GM19463 (cell line): ENCODE data around the gene ADK.

ENCODE experiments used
- ATAC-seq: cut with Tn5 transposase; IDR thresholded peaks from one replicate; pipeline ENCODE4 v1.9.1; 2021; ENCODE audit warnings: mild to moderate bottlenecking, moderate library complexity; ENCODE audit not compliant: unreplicated experiment

The ADK gene

DNA sequence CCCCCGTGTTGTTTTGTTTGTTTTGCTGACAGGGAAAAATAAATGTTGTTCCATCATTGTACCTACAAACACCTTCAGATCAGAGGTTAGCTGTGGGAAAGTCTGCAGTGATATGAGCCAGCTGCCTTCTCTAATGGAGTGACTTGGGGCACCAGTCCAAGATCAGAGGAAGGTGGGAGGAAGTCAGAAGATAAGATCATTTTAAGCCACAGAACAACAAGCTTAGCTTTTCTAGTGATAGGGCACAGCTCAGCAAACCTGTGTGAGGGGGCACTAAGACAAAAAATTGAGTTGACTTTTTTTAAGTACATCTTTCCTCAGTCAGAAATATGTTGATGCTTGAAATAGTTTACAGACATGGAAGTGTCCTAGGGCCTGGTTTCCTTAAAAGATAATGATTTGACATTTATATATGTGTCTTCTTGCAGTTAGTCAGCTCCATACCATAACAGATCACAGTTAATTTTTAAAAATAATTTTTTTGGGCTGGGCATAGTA is 435.1 kb downstream of the ADK start:
- peak; percentile 17 for ATAC-seq

DNA sequence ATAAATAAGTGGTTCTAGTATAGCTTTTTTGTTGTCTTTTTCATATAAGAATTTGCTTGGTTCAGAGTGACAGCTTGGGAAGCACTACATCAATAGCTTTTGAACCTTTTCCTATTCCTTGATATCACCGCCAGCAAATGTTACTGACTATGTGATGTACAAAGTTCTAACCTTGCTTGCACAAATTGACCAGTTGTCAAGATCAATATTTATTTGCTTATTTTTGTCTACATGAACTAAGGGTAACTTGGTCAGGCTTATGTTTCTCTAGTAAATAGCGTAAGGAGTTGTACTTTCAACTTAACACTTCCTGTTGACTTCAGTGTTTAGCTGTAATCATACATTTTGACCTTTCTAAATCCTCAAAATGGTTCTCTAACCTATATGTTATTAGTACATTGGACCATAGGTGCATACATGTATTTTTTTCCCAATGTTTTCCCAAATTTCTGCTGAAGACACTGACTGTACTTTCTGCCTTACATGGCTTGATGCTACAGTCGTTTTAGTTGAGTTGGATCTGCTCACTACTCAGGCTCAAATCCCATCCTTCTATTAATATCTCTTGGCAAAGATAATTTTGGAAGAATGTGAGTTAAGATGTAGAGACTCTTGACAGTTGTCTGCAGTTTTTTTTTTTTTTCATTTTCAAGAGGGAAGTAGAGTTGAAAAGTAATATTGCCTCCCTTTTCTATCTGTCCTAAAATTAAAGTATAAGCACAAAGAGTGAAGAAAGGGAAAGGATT is 436.3 kb downstream of the ADK start:
- no peak for ATAC-seq

DNA sequence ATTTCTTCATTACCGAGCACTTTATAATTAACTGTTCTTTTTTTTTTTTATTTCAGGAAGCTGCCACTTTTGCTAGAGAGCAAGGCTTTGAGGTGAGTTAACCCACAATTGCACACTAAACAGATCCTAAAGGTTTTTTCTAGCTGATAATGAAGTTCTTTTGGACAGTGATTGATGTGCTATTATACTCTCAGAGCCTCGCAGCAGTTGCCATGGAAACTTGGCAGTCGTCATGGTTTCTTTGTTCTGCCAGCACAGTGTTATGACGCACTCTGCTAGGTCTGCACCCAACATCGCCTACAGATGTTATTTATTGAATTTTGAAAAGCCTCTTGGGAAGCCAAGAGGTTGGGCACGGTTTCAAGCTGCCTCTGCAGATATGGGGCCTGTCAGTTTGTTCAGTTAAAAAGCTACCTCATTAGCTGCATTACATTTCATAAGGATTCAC is 438.2 kb downstream of the ADK start:
- peak; percentile 31 for ATAC-seq

DNA sequence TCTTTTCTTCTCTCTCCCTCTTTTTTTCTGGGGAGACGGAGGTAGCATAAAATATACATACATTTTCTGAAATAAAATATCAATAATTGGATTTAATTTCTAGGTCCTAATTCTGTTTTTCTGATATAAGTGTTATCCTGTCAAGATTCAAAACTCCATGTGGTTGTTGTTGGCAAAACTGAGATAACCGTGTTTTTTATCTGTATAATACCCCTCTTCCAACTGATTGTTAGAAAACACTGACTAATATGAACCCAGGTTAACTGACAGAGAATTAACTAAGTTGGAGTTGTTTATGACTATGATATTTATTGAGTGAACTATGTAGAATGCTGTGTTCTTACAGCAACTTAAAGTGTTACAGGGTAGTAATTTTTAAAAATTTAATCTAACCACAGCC is 438.8 kb downstream of the ADK start:
- ATAC-seq = no peak

DNA sequence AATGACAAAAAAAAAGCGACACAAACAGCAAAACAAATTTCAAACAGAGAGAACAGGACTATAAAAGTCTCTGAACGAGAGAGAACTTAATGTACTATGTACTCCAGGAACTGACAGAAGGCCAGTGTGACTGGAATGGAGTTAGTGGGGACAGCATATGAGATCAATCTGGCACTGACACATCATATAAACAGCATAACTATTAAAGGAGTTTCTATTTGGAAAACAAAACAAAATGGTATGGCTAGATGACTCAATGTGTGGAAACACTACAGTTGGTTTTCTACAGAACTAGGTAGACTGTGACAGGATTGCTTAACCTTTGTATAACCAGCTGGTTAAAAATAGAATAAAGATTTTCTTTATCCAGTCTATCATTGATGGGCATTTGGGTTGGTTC is 442.4 kb downstream of the ADK start:
- ATAC-seq = no peak

DNA sequence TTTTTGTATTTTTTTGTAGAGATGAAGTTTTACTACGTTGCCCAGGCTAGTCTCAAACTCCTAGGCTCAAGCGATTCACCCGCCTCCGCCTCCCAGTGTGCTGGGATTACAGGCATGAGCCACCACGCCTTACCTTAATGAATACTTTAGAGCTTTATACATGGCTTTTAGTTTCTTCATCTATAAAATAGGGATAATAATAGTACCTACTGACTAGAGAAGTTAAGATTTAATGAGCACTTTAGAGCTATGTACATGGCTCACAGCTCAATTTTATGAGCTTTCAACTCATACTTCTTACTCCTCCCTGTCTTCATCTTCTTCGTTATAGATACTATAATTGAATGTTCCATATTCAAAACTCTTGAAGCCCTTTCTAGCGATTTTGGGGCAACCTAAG is 445.7 kb downstream of the ADK start:
- no peak for ATAC-seq

DNA sequence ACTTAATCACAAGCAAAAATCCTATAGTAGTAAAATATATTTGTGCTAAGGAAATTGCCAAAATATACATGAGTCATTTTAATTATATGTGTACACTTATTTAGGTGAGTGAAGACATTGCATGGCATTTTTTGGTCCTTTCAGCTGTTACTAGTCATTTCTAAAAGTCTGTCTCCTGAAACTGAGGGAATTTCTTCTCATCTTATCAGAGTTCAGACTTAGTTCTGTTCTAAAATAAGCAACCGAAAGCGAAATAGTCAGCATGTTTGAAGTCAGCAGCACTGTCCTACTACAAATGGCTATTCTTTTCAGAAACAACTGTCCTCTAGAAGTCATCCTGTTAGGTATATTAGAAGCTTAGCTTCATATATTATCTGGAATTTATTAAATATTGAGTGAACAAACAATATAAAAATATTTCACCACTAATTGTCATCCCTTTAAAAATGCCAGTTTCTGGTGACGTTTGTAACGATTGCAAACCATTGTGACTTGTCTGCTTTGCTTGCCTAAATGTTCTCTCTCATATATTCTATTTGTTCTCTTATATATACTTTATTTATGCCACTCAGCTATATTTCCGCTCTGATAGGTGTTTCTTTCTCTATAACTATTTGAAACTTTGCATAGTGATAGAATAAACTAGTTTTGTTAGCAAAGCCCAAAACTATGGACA is 448.0 kb downstream of the ADK start:
- peak; percentile 81 for ATAC-seq

DNA sequence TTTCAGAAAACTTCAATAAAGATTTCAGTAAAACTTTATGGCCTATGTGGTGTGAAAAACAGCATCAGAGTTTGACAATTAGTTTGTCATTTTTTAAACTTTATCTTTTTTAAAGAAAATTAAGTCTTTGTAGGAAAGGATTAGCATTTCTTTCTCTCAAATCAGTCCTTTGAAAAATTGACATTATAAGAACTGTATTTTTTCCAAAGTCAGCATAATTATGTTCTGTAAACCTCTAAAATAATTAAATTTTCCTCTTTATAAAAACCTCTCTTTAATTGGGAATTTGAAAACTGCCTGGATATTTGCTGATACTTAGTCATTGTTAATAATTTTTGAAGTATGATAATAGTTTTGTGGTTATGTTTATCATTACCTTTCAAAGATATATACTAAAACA is 448.7 kb downstream of the ADK start:
- ATAC-seq = no peak

DNA sequence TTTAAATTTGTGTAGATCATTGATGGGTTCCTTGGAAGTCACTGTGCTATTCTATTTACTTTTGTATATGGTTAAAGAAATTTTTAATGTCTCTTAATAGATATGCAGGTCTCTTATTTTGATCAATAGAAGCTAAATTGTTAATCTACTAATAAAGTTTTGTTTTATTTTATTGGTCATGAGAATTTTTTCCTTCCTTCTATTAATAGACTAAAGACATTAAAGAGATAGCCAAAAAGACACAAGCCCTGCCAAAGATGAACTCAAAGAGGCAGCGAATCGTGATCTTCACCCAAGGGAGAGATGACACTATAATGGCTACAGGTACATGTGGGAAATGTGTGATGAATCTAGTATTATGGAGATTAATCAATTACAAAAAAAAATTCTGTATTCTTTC is 449.1 kb downstream of the ADK start:
- no peak for ATAC-seq

DNA sequence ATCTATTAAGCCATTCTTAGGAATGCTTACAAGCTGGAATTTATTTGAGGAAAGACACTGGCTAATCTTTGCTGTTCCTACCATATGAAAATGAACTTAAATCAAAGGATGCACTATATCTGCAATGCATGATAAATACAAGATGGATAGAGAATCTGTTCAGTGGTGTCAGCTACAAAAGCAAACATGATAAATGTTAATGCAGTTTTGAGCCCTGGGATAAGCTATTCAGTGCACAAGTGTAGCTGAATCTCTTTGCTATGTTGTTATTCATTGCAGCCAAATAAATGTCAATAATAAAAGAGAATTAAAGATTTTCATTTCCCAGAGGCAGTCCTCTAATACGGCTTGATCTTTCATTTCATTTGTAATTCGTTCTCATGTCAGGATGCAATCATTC is 451.6 kb downstream of the ADK start:
- ATAC-seq = no peak

DNA sequence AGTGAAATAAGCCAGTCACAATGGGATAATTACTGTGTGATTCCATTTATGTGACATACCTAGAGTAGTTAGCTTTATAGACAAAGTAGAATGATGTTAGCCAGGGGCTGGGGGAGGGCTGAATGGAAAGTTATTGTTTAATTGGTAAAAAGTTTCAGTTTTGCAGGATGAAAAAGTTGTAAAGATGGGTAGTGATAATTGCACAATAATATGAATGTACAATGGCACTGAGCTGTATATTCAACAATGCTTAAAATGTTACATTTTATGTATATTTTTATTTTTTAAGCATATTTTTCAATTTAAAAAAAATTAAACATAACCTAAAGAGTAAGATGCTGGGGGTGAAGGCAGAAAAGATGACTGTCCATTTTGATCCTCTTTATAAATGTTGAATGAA is 459.3 kb downstream of the ADK start:
- ATAC-seq = no peak

DNA sequence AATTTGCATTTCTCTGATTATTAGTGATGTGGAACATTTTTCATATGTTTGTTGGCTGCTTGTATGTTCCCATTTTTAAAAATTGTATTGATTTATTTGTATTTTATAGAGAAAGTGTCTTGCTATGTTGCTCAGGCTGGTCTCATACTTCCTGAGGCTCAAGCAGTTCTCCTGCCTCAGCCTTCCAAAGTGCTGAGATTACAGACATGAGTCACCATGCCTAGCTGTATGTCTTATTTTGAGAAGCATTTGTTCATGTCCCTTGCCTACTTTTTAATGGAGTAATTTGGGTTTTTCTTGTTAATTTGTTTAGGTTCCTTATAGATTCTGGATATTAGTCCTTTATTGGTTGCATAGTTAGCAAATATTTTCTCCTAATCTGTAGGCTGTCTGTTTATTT is 461.2 kb downstream of the ADK start:
- no peak for ATAC-seq

DNA sequence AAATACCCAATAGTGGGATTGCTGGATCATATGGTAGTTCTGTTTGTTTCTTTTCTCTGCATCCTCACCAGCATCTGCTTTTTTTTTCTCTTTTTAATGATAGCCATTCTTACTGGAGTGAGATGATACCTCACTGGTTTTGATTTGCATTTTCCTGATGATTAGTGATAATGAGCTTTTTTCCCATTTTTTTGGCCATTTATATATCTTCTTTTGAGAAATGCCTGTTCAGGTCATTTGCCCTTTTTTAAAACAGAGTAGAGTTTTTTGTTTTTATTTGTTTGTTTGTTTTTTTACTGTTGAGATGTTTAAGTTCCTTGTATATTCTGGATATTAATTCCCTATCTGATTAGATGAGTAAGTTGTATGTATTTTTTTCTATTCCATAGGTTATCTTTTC is 469.6 kb downstream of the ADK start:
- no peak for ATAC-seq

DNA sequence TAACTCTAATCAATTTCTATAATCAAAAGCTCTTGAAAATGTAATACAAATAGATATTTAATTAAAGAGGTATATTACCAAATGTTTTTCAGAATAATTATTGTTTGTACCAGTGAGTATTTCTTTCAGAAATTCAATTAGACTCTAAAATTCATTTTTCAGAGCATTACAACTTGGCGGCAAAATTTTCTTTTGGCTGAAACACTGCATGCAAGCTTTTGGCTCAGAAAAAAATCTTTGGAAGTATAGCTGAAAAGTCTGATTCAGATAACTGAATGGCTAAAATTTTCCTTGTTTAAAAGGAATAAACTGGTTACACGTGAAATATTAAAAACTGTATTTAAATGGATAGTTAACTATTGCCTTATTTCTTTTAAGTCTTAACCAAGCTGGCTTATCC is 472.8 kb downstream of the ADK start:
- no peak for ATAC-seq

DNA sequence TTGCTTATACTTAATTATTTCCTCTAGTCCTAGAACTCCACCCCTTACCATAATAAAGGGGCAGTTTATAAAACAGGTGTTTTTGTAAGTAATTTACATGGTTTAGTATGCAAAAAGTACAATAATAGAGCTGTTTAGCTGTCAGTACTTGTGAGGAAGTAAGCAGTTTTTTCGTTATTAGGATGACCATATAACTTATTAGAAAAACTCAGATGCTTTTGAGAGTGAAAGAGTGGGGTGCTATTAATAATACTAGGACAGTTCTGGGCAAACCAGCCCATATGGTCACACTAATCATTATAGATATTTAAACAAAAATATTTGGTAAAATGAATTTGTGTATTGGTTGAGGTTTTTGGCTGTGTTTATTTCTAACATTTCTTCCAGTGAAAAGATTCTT is 473.5 kb downstream of the ADK start:
- ATAC-seq = peak; percentile 61

DNA sequence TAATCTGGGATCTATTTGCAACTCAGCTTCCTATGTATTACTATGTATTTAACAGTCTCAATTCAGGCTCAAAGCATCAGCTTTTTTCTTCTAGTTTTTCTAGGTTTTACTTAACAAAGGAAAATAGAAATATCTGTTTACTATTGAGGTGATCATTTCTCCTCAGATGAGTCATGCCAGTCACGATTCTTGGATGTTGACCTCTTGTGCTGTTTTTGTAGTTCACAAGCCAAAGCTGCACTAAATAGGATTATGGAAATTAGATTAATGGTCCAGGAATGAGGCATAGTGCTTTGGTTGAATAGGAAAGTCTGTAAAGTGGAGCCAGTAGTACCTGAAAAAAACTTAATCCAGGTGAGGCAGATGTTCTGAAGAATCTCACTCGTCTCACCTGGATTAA is 477.1 kb downstream of the ADK start:
- ATAC-seq = no peak

DNA sequence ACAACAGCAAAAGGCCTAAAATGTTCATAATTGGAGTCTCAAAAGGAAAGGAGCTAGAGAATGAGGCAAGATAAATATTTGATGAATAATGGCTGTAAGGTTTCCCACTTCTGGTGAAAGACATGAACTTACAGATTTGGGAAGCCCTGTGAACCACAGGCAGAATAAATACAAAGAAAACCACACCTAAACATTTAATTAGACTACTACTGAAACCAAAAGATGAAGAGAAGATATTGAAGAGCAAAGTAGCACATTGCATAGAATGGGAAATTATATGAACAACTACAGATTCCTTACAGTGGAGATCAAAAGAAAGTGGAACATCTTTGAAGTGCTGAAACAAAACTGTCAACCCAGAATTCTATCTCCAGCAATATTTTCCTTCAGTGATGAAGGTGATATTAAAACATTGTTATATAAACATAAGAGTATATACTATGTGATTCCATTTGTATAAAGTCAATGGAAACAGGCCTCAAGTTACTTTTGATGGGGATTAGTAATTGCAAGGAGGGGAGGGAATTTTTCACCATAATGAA is 484.0 kb downstream of the ADK start:
- no peak for ATAC-seq

DNA sequence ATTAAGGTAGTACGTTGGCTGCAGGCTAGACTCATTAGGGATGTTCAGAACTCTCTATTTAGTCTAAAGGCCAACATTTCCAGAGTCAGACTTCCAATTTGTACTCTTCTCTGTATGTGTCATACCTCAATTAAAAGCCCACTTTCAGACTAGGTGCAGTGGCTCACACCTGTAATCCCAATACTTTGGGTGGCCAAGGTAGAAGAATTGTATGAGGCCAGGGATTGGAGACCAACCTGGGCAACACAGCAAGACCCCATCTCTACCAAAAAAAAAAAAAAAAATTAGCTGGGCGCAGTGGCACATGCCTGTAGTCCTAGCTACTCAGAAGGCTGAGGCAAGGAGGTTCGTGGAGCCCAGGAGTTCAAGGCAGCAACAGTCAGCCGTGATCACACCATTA is 484.6 kb downstream of the ADK start:
- ATAC-seq = no peak

DNA sequence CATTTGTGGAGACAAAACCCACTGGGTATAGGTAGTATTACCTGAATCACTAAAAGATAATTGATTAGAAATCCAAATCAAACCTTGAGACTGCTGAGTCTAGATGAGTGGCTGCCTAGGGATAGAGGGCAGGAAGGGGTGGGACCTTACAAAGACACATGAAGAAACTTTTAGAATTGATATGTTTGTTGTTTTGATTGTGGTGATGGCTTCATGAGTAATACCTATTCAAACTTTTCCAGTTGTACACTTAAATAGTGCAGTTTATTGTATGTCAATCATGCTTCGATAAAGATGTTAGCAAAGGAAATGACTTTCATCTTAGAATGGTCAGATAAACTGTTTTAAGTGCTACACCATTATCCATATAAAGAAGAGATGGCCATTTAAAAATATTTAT is 486.7 kb downstream of the ADK start:
- no peak for ATAC-seq

DNA sequence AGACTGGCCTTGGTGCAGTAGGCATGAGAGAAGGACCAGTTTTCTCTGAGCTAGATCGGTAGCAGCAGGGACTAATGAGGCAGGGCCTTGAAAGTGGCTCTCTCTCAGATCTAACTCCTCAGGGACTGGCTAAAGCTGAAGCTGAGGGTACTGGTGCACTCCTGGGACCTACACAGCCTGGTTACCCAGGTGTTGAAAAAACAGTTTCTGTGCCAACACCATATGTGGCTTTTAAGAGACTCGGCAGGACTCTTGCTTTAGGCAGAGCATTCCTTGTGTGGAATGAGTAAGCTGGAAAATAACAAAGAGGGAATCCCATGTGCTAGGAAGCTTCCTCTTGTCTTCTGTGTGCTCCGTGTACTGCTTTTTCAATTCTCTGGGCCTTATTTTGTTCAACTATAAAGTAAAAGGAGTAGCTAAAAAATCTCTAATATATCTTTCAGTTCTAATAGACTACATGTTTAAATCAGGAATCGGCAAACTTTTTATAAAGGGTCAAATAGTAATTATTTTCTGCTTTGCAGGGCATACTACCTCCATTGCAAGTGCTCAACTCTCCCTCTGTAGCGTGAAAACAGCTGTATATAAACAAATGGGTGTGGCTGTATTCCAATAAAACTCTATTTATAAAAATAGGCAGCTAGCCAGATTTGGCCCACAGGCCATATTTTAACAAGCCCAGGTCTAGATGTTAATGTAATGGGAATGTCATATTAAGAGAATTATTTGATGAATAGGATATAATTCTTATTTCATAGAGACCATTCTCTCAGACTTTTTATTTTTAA is 489.3 kb downstream of the ADK start:
- ATAC-seq = no peak

DNA sequence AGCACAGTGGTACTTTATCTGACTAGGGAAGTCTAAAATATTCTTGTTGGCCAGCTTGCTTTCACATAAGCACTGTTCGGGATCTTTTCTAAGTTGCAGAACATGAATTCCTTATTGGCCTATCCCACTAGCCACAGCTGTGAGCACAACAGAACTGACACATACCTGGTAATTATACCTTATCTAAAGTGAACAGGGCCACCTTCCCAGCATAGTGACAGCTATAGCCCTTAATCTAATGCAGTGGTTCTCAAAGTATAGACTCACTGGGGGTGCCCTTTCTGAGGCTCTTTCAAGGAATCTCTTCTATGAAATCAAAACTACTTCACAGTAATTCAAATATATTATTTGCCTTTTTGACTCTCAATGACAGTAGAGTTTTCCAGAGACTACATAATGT is 490.6 kb downstream of the ADK start:
- ATAC-seq = no peak
